Endothelial cell of umbilical vein (primary cell): ENCODE data around the gene PEX7. TPM values are rescaled to one million over a fixed set of nuclear protein-coding genes. Genes with fewer than 3 reads are reported as not detected.
"Not testable (repeated sequence)": the region's sequence is repeated elsewhere in the genome, so short reads cannot be mapped to it uniquely, and the experiment has no call there.

Source experiments
- BruUV-seq: library from RNA; stranded (reverse); fragments of 400-500 nt; replicated peaks from 2 replicates; lab custom pipeline; 2021; lab: Mats Ljungman, UMichigan
- CTCF ChIA-PET: fragments of 300-600, 350-600 bp; sonication (Branson Sonifier 250); formaldehyde crosslinking; loops from one replicate; lab custom pipeline; 2021; ENCODE audit warnings: antibody characterized with exemption, inconsistent platforms; lab: Charles Lee
- POLR2A ChIA-PET: fragments of 300-600, 350-600 bp; sonication (Branson Sonifier 250); formaldehyde crosslinking; loops from one replicate; lab custom pipeline; 2021; ENCODE audit warnings: antibody characterized with exemption, inconsistent platforms; lab: Charles Lee
- DNase-seq: peaks from one replicate; pipeline ENCODE4 v3.0.0-alpha.2; 2011; ENCODE audit warnings: low read depth, low spot score
- FAIRE-seq: peaks from 2 replicates; lab custom pipeline; 2011; peaks lifted over from hg19 to GRCh38; lab: Jason Lieb, UNC
- H2AFZ ChIP-seq: 2 replicates; pipeline ENCODE4 v1.6.0; 2012; ENCODE audit warnings: low read depth, low read length, control low read depth, inconsistent platforms
- H3K27ac ChIP-seq: 2 replicates; pipeline ENCODE4 v1.5.1; 2011; ENCODE audit warnings: low read depth, mild to moderate bottlenecking, control low read depth, low read length, moderate library complexity; ENCODE audit not compliant: insufficient read depth
- H3K27me3 ChIP-seq, 2 experiments: 2 replicates each; pipeline versions ENCODE4 v1.6.0 to v1.6.1; 2011; ENCODE audit warnings: low read length in 2 of 2, mixed read lengths in 1 of 2; ENCODE audit not compliant: control insufficient read depth in 2 of 2, insufficient read depth in 2 of 2
- H3K36me3 ChIP-seq, 2 experiments: 2 replicates in 1 of 2; 3 replicates in 1 of 2; pipeline ENCODE4 v1.5.1; 2011; ENCODE audit warnings: low read length in 2 of 2, mild to moderate bottlenecking in 1 of 2, moderate library complexity in 1 of 2; ENCODE audit not compliant: control insufficient read depth in 2 of 2, insufficient read depth in 2 of 2; ENCODE audit errors: extremely low read depth in 1 of 2
- H3K4me1 ChIP-seq: 3 replicates; pipeline ENCODE4 v1.5.1; 2011; ENCODE audit warnings: mild to moderate bottlenecking, low read length; ENCODE audit not compliant: control insufficient read depth, insufficient read depth; ENCODE audit errors: extremely low read depth
- H3K4me2 ChIP-seq: 2 replicates; pipeline ENCODE4 v1.6.1; 2011; ENCODE audit warnings: low read length, control low read depth, mixed read lengths; ENCODE audit not compliant: insufficient read depth
- H3K4me3 ChIP-seq, 3 experiments: fragments of 200-600 bp in 1 of 3; sonication (generic), shearing (Covaris generic) in 1 of 3; replicated peaks in 1 of 3; 2 replicates each; pipeline ENCODE4 v1.5.1; 2011 to 2016; ENCODE audit warnings: control low read depth in 3 of 3, low read length in 3 of 3, mild to moderate bottlenecking in 2 of 3, inconsistent platforms in 1 of 3, low read depth in 1 of 3, moderate library complexity in 1 of 3; ENCODE audit not compliant: insufficient read depth in 1 of 3
- H3K79me2 ChIP-seq: 2 replicates; pipeline ENCODE4 v1.6.0; 2012; ENCODE audit warnings: low read length, inconsistent platforms; ENCODE audit not compliant: control insufficient read depth, insufficient read depth
- H3K9ac ChIP-seq: replicated peaks from 2 replicates; pipeline ENCODE3; 2011; ENCODE audit warnings: low read length, control low read depth; ENCODE audit not compliant: insufficient read depth; ENCODE audit errors: extremely low read depth
- H3K9me1 ChIP-seq: replicated peaks from 3 replicates; pipeline ENCODE4 v1.6.0; 2011; ENCODE audit warnings: mild to moderate bottlenecking, low read length; ENCODE audit not compliant: control insufficient read depth, insufficient read depth; ENCODE audit errors: extremely low read depth
- H3K9me3 ChIP-seq: replicated peaks from 2 replicates; pipeline ENCODE4 v1.5.1; 2012; ENCODE audit warnings: low read length, inconsistent platforms; ENCODE audit not compliant: control insufficient read depth, insufficient read depth
- H4K20me1 ChIP-seq: replicated peaks from 2 replicates; pipeline ENCODE3; 2011; ENCODE audit warnings: mild to moderate bottlenecking, low read length; ENCODE audit not compliant: control insufficient read depth, insufficient read depth; ENCODE audit errors: extremely low read depth
- EZH2 ChIP-seq: IDR thresholded peaks from 2 replicates; pipeline ENCODE4 v1.6.1; 2012; ENCODE audit warnings: borderline replicate concordance, low read depth, mild to moderate bottlenecking, moderate library complexity, low read length, inconsistent platforms; ENCODE audit not compliant: severe bottlenecking
- FOS ChIP-seq: IDR thresholded peaks from 2 replicates; pipeline ENCODE4 v1.6.1; 2011; ENCODE audit warnings: mild to moderate bottlenecking, low read length, moderate library complexity, borderline replicate concordance; ENCODE audit not compliant: insufficient read depth
- GATA2 ChIP-seq: IDR thresholded peaks from 2 replicates; pipeline ENCODE4 v1.7.0; 2011; ENCODE audit warnings: low read depth, mild to moderate bottlenecking, moderate library complexity, mixed read lengths, low read length; ENCODE audit not compliant: insufficient read length, insufficient read depth
- JUN ChIP-seq: IDR thresholded peaks from 2 replicates; pipeline ENCODE4 v1.6.1; 2011; ENCODE audit warnings: borderline replicate concordance, low read depth; ENCODE audit not compliant: insufficient read length, insufficient read depth
- MYC ChIP-seq: IDR thresholded peaks from one replicate; pipeline ENCODE4 v1.6.1; 2011; ENCODE audit warnings: mild to moderate bottlenecking, low read depth, low read length
- POLR2A ChIP-seq: IDR thresholded peaks from 2 replicates; pipeline ENCODE4 v1.6.1; 2012; ENCODE audit warnings: low read depth, mild to moderate bottlenecking, control low read depth, low read length
- POLR2AphosphoS5 ChIP-seq: IDR thresholded peaks from 2 replicates; pipeline ENCODE4 v1.6.1; 2012; ENCODE audit warnings: low read depth, mild to moderate bottlenecking, control low read depth, low read length, moderate library complexity; ENCODE audit not compliant: insufficient read depth
- dilution Hi-C: fragments of 300-500 bp; cut with MboI; formaldehyde crosslinking; loops from one replicate; pipeline ENCODE4 v1.15.0; 2019; ENCODE audit warnings: low sequenced_read_pairs; ENCODE audit not compliant: extremely low pct_ligation_motif_present
- intact Hi-C: fragments of 100-400 bp; cut with micrococcal nuclease; formaldehyde crosslinking; loops from one replicate; pipeline ENCODE4 v1.10.0; 2022
- polyA plus RNA-seq, 4 experiments: library from polyadenylated mRNA; depleted of rRNA in 3 of 4; stranded (reverse) in 3 of 4; unstranded in 1 of 4; fragments of >200 nt; gene quantifications; 2 replicates each; pipeline versions ENCODE4 v1.2.1 to v1.2.3, GENCODE V29; 2011 to 2012; ENCODE audit warnings: missing spikeins in 1 of 4
- total RNA-seq: library from RNA; stranded (reverse); gene quantifications from 2 replicates; pipeline ENCODE4 v1.2.3, GENCODE V29; 2021
- TF ChIP-seq, protein P1 (sequence below), 2 donors: IDR thresholded peaks; 1 replicate in 1 of 2; 2 replicates in 1 of 2; pipeline ENCODE4 v1.5.1; 2011; ENCODE audit warnings: low read length in 2 of 2, mild to moderate bottlenecking in 2 of 2, moderate library complexity in 2 of 2, control low read depth in 1 of 2, inconsistent platforms in 1 of 2, low read depth in 1 of 2; ENCODE audit not compliant: insufficient read depth in 1 of 2; ENCODE audit errors: extremely low read depth in 1 of 2
- TF ChIP-seq, protein P2 (sequence below): IDR thresholded peaks from 2 replicates; pipeline ENCODE4 v1.6.1; 2011; ENCODE audit not compliant: insufficient read depth, insufficient read length

Gene PEX7
- total and polyA plus RNA-seq, 2 donors (not counting 3 experiments of a cell fraction or from before 2014, with no cell fraction given), result 3.7 to 5.7 TPM

- intact Hi-C loops, result no loop called here
- no peaks in the 10 kb centered on the region for H3K79me2 ChIP-seq
- peaks cover 2 to 4% of the 10 kb centered on the region in 2 experiments for H3K27me3 ChIP-seq
- no peaks in the 10 kb centered on the region for H3K4me1 ChIP-seq
- H3K4me2 ChIP-seq, result no peak overlapping the region
- H3K9me1 ChIP-seq, result no peaks in the 10 kb centered on the region
- H3K9ac ChIP-seq, result no peak overlapping the region
- H3K27ac ChIP-seq, result no peak overlapping the region
- ChIA-PET POLR2A (no interaction called here), CTCF (no interaction called here)
- DNase-seq (no peak), FAIRE-seq (no peak)
- no peaks in the 10 kb centered on the region for H4K20me1 ChIP-seq
- no peak overlapping the region for H3K4me3 ChIP-seq
- TF ChIP-seq POLR2A, result no peak
- TF ChIP-seq, protein P1, sequence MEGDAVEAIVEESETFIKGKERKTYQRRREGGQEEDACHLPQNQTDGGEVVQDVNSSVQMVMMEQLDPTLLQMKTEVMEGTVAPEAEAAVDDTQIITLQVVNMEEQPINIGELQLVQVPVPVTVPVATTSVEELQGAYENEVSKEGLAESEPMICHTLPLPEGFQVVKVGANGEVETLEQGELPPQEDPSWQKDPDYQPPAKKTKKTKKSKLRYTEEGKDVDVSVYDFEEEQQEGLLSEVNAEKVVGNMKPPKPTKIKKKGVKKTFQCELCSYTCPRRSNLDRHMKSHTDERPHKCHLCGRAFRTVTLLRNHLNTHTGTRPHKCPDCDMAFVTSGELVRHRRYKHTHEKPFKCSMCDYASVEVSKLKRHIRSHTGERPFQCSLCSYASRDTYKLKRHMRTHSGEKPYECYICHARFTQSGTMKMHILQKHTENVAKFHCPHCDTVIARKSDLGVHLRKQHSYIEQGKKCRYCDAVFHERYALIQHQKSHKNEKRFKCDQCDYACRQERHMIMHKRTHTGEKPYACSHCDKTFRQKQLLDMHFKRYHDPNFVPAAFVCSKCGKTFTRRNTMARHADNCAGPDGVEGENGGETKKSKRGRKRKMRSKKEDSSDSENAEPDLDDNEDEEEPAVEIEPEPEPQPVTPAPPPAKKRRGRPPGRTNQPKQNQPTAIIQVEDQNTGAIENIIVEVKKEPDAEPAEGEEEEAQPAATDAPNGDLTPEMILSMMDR (IDR thresholded peaks at IDR 0.05; ENCODE audit: extremely low read depth in 1 of 2, insufficient read depth in 1 of 2, low read depth in 1 of 2, low read length in 2 of 2), result no peak
- TF ChIP-seq FOS, result no peak
- TF ChIP-seq JUN, result no peak
- TF ChIP-seq POLR2AphosphoS5, result no peak
- no peak for TF ChIP-seq EZH2
- TF ChIP-seq MYC, result no peak
- TF ChIP-seq GATA2, result no peak
- TF ChIP-seq, protein P2, sequence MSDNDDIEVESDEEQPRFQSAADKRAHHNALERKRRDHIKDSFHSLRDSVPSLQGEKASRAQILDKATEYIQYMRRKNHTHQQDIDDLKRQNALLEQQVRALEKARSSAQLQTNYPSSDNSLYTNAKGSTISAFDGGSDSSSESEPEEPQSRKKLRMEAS, result no peak
- dilution Hi-C loops, result no loop called here
- no peaks in the 10 kb centered on the region for H3K9me3 ChIP-seq
- H3K36me3 ChIP-seq, result no peaks in the 10 kb centered on the region
- no peak overlapping the region for H2AFZ ChIP-seq
- no TSS peak for BruUV-seq
These were observed 124.6 kb downstream of the PEX7 start for GRCh38 chr6:136947037-136947436.

DNA sequence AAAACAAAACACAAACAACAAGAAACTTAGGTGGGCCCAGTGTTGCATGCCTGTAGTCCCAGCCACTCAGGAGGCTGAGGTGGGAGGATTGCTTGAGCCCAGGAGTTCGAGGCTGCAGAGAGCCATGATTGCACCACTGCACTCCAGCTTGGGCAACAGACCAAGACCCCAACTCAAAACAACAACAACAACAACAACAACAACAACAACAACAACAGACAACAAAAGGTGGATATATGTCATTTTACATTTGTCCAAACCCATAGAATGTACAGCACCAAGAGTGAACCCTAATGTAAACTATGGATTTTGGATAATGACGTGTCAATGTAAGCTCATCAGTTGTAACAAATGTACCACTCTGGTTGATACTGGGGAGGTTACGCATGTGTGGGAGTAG, 127.6 kb downstream of the PEX7 start:
- H3K79me2 ChIP-seq, DNase-seq, BruUV-seq, H3K4me1 ChIP-seq, H3K9me3 ChIP-seq, H3K4me2 ChIP-seq, CTCF ChIA-PET, H3K27ac ChIP-seq, POLR2A ChIA-PET, H2AFZ ChIP-seq, intact Hi-C loops, H4K20me1 ChIP-seq, dilution Hi-C loops, H3K4me3 ChIP-seq, H3K9ac ChIP-seq, H3K9me1 ChIP-seq, FAIRE-seq, H3K27me3 ChIP-seq, H3K36me3 ChIP-seq: not testable (repeated sequence)
